WTC11 (cell line): ENCODE data around the gene MRTFA. TPM values are rescaled to one million over a fixed set of nuclear protein-coding genes. Genes with fewer than 3 reads are reported as not detected.

Experiments
- ATAC-seq: fragments of 200-7000 bp; cut with Tn5 transposase; 2 replicates; pipeline ENCODE4 v1.10.0; 2021; ENCODE audit warnings: mild to moderate bottlenecking, moderate library complexity
- CTCF ChIA-PET: fragments of 300-600 bp; sonication (Branson Sonifier 250); formaldehyde crosslinking; loops from one replicate; lab custom pipeline; 2021; ENCODE audit warnings: antibody characterized with exemption; lab: Charles Lee
- POLR2A ChIA-PET: fragments of 350-600 bp; sonication (Branson Sonifier 250); formaldehyde crosslinking; loops from one replicate; lab custom pipeline; 2021; ENCODE audit warnings: antibody characterized with exemption; lab: Charles Lee
- DNase-seq: peaks from one replicate; pipeline ENCODE4 v3.0.0; 2021; ENCODE audit warnings: low spot score
- H3K27ac Mint-ChIP-seq: 2 replicates; pipeline ENCODE4 v1.8.0; 2021; ENCODE audit warnings: mixed read lengths
- H3K27me3 Mint-ChIP-seq: 2 replicates; pipeline ENCODE4 v1.8.0; 2021; ENCODE audit warnings: low read depth, mild to moderate bottlenecking, moderate library complexity, mixed read lengths
- H3K36me3 Mint-ChIP-seq: 2 replicates; pipeline ENCODE4 v1.8.0; 2021; ENCODE audit warnings: mixed read lengths
- H3K4me1 Mint-ChIP-seq: 2 replicates; pipeline ENCODE4 v1.8.0; 2022; ENCODE audit warnings: mixed read lengths
- H3K4me3 Mint-ChIP-seq: 2 replicates; pipeline ENCODE4 v1.8.0; 2021; ENCODE audit warnings: mild to moderate bottlenecking, moderate library complexity, mixed read lengths
- H3K9me3 Mint-ChIP-seq: 2 replicates; pipeline ENCODE4 v1.8.0; 2021; ENCODE audit warnings: mixed read lengths
- ATF1 ChIP-seq: sonication (generic); formaldehyde crosslinking; IDR thresholded peaks from 2 replicates; pipeline ENCODE4 v1.8.1; 2023; ENCODE audit warnings: mild to moderate bottlenecking, moderate library complexity, missing genetic modification reagents
- FOXK1 ChIP-seq: sonication (generic); formaldehyde crosslinking; IDR thresholded peaks from 2 replicates; pipeline ENCODE4 v1.8.0; 2022; ENCODE audit warnings: mild to moderate bottlenecking, moderate library complexity, missing genetic modification reagents
- GRHL2 ChIP-seq: fragments of 250-450 bp; sonication (Bioruptor Pico); IDR thresholded peaks from 2 replicates; pipeline ENCODE4 v1.8.0; 2022; ENCODE audit warnings: mild to moderate bottlenecking, moderate library complexity; ENCODE audit not compliant: insufficient replicate concordance, severe bottlenecking
- GTF2I ChIP-seq: fragments of 250-450 bp; sonication (Bioruptor Pico); conservative IDR thresholded peaks from 2 replicates; pipeline ENCODE4 v1.4.0; 2021; ENCODE audit warnings: mild to moderate bottlenecking
- NFATC4 ChIP-seq: fragments of 250-450 bp; sonication (Bioruptor Pico); IDR thresholded peaks from 2 replicates; pipeline ENCODE4 v1.9.0; 2021; ENCODE audit warnings: mild to moderate bottlenecking
- NFYB ChIP-seq: sonication (generic); formaldehyde crosslinking; conservative IDR thresholded peaks from 2 replicates; pipeline ENCODE4 v1.8.0; 2022; ENCODE audit warnings: low read depth, missing genetic modification reagents
- RORB ChIP-seq: fragments of 250-450 bp; sonication (Bioruptor Pico); IDR thresholded peaks from 2 replicates; pipeline ENCODE4 v1.9.0; 2021; ENCODE audit warnings: mild to moderate bottlenecking
- SMAD4 ChIP-seq: sonication (generic); formaldehyde crosslinking; IDR thresholded peaks from 2 replicates; pipeline ENCODE4 v1.8.0; 2022; ENCODE audit warnings: mild to moderate bottlenecking, missing genetic modification reagents
- TCF7 ChIP-seq: sonication (generic); formaldehyde crosslinking; IDR thresholded peaks from 2 replicates; pipeline ENCODE4 v1.8.0; 2022; ENCODE audit warnings: mild to moderate bottlenecking, low read depth, missing genetic modification reagents, moderate library complexity
- ZNF317 ChIP-seq: sonication (generic); formaldehyde crosslinking; IDR thresholded peaks from 2 replicates; pipeline ENCODE4 v1.8.1; 2023; ENCODE audit warnings: low read depth, mild to moderate bottlenecking, moderate library complexity, missing genetic modification reagents, borderline replicate concordance
- ZNF416 ChIP-seq: fragments of 250-450 bp; sonication (Bioruptor Pico); IDR thresholded peaks from 2 replicates; pipeline ENCODE4 v1.9.0; 2021; ENCODE audit warnings: mild to moderate bottlenecking, inconsistent platforms
- ZNF671 ChIP-seq: fragments of 250-450 bp; sonication (Bioruptor Pico); IDR thresholded peaks from 2 replicates; pipeline ENCODE4 v1.8.0; 2021; ENCODE audit warnings: mild to moderate bottlenecking
- total RNA-seq: library from RNA; stranded (reverse); gene quantifications from 3 replicates; pipeline ENCODE4 v1.2.3, GENCODE V29; 2021
- TF ChIP-seq, protein P1 (sequence below): sonication (generic); formaldehyde crosslinking; IDR thresholded peaks from 2 replicates; pipeline ENCODE4 v1.8.1; 2023; ENCODE audit warnings: mild to moderate bottlenecking, moderate library complexity, missing genetic modification reagents
- TF ChIP-seq, protein P2 (sequence below): sonication (generic); formaldehyde crosslinking; IDR thresholded peaks from 2 replicates; pipeline ENCODE4 v1.8.0; 2022; ENCODE audit warnings: mild to moderate bottlenecking, missing genetic modification reagents
- TF ChIP-seq, protein P3 (sequence below): sonication (generic); formaldehyde crosslinking; IDR thresholded peaks from 2 replicates; pipeline ENCODE4 v1.8.0; 2023; ENCODE audit warnings: mild to moderate bottlenecking, missing genetic modification reagents
- TF ChIP-seq, protein P4 (sequence below): fragments of 250-450 bp; sonication (Bioruptor Pico); IDR thresholded peaks from 2 replicates; pipeline ENCODE4 v1.9.0; 2021; ENCODE audit warnings: moderate library complexity, mild to moderate bottlenecking, inconsistent platforms, borderline replicate concordance
- TF ChIP-seq, protein P5 (sequence below): sonication (generic); formaldehyde crosslinking; IDR thresholded peaks from 2 replicates; pipeline ENCODE4 v1.8.1; 2023; ENCODE audit warnings: mild to moderate bottlenecking, missing genetic modification reagents, borderline replicate concordance

Gene MRTFA
- total RNA-seq, 1 experiment from 2014 or later: 48.4 TPM

DNA sequence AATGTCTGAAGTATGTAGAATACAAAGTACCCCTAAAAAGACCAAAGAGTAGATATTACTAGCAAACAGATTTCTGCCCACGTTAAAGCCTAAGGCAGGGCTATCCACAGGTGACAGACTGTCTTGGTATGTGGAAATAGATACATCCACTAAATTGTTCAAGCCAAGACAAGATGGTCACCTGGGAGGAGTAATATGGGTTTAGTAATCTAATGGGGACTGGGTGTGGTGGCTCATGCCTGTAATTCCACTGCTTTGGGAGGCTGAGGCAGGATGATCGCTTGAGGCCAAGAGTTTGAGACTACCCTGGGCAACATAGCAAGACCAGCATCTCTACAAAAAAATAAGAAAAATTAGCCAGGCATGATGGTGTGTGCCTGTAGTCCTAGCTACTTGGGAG, 258.6 kb downstream of the MRTFA start:
- DNase-seq: no peak
- no peaks in the 10 kb centered on the region for H3K27me3 Mint-ChIP-seq
- H3K4me1 Mint-ChIP-seq: no peaks in the 10 kb centered on the region
- TF ChIP-seq GTF2I (no peak), ZNF317 (CRISPR knock-in tag) (no peak), NFYB (no peak)
- TF ChIP-seq, protein P1, sequence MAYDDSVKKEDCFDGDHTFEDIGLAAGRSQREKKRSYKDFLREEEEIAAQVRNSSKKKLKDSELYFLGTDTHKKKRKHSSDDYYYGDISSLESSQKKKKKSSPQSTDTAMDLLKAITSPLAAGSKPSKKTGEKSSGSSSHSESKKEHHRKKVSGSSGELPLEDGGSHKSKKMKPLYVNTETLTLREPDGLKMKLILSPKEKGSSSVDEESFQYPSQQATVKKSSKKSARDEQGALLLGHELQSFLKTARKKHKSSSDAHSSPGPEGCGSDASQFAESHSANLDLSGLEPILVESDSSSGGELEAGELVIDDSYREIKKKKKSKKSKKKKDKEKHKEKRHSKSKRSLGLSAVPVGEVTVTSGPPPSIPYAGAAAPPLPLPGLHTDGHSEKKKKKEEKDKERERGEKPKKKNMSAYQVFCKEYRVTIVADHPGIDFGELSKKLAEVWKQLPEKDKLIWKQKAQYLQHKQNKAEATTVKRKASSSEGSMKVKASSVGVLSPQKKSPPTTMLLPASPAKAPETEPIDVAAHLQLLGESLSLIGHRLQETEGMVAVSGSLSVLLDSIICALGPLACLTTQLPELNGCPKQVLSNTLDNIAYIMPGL (CRISPR knock-in tag): no peak
- H3K27ac Mint-ChIP-seq: no peak overlapping the region
- CTCF ChIA-PET: no interaction called here
- peaks cover 15% of the 10 kb centered on the region for H3K36me3 Mint-ChIP-seq
- no peak for ATAC-seq
- no peak overlapping the region for H3K4me3 Mint-ChIP-seq
- POLR2A ChIA-PET: no interaction called here
- no peaks in the 10 kb centered on the region for H3K9me3 Mint-ChIP-seq

- no peak for ATAC-seq
- POLR2A ChIA-PET: no interaction called here
- no peaks in the 10 kb centered on the region for H3K9me3 Mint-ChIP-seq
- TF ChIP-seq NFATC4: no peak
- TF ChIP-seq TCF7 (CRISPR knock-in tag): no peak
- TF ChIP-seq, protein P2, sequence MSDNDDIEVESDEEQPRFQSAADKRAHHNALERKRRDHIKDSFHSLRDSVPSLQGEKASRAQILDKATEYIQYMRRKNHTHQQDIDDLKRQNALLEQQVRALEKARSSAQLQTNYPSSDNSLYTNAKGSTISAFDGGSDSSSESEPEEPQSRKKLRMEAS: no peak
- no peak for TF ChIP-seq GRHL2 (CRISPR knock-in tag)
- TF ChIP-seq, protein P3, sequence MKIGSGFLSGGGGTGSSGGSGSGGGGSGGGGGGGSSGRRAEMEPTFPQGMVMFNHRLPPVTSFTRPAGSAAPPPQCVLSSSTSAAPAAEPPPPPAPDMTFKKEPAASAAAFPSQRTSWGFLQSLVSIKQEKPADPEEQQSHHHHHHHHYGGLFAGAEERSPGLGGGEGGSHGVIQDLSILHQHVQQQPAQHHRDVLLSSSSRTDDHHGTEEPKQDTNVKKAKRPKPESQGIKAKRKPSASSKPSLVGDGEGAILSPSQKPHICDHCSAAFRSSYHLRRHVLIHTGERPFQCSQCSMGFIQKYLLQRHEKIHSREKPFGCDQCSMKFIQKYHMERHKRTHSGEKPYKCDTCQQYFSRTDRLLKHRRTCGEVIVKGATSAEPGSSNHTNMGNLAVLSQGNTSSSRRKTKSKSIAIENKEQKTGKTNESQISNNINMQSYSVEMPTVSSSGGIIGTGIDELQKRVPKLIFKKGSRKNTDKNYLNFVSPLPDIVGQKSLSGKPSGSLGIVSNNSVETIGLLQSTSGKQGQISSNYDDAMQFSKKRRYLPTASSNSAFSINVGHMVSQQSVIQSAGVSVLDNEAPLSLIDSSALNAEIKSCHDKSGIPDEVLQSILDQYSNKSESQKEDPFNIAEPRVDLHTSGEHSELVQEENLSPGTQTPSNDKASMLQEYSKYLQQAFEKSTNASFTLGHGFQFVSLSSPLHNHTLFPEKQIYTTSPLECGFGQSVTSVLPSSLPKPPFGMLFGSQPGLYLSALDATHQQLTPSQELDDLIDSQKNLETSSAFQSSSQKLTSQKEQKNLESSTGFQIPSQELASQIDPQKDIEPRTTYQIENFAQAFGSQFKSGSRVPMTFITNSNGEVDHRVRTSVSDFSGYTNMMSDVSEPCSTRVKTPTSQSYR: no peak
- TF ChIP-seq ATF1 (CRISPR knock-in tag): no peak
- no peak for TF ChIP-seq RORB (CRISPR knock-in tag)
- TF ChIP-seq ZNF416: no peak
- TF ChIP-seq FOXK1 (CRISPR knock-in tag): no peak
- TF ChIP-seq, protein P4, sequence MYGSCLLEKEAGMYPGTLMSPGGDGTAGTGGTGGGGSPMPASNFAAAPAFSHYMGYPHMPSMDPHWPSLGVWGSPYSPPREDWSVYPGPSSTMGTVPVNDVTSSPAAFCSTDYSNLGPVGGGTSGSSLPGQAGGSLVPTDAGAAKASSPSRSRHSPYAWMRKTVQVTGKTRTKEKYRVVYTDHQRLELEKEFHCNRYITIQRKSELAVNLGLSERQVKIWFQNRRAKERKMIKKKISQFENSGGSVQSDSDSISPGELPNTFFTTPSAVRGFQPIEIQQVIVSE (CRISPR knock-in tag): no peak
- TF ChIP-seq, protein P5, sequence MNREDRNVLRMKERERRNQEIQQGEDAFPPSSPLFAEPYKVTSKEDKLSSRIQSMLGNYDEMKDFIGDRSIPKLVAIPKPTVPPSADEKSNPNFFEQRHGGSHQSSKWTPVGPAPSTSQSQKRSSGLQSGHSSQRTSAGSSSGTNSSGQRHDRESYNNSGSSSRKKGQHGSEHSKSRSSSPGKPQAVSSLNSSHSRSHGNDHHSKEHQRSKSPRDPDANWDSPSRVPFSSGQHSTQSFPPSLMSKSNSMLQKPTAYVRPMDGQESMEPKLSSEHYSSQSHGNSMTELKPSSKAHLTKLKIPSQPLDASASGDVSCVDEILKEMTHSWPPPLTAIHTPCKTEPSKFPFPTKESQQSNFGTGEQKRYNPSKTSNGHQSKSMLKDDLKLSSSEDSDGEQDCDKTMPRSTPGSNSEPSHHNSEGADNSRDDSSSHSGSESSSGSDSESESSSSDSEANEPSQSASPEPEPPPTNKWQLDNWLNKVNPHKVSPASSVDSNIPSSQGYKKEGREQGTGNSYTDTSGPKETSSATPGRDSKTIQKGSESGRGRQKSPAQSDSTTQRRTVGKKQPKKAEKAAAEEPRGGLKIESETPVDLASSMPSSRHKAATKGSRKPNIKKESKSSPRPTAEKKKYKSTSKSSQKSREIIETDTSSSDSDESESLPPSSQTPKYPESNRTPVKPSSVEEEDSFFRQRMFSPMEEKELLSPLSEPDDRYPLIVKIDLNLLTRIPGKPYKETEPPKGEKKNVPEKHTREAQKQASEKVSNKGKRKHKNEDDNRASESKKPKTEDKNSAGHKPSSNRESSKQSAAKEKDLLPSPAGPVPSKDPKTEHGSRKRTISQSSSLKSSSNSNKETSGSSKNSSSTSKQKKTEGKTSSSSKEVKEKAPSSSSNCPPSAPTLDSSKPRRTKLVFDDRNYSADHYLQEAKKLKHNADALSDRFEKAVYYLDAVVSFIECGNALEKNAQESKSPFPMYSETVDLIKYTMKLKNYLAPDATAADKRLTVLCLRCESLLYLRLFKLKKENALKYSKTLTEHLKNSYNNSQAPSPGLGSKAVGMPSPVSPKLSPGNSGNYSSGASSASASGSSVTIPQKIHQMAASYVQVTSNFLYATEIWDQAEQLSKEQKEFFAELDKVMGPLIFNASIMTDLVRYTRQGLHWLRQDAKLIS (CRISPR knock-in tag): no peak
- TF ChIP-seq SMAD4 (CRISPR knock-in tag): no peak
- TF ChIP-seq ZNF671: no peak
- TF ChIP-seq, all 79 proteins: peak for 0
- DNase-seq: no peak
- Mint-ChIP-seq H3K27me3 (no peaks in the 10 kb centered on the region), H3K4me1 (peaks cover 5% of the 10 kb centered on the region), H3K36me3 (peaks cover 20% of the 10 kb centered on the region), H3K4me3 (no peak overlapping the region), H3K27ac (no peak overlapping the region)
- CTCF ChIA-PET: no interaction called here
Observed at GRCh38 chr22:40376149-40376548, 260.4 kb downstream of the MRTFA start.
